Right ventricle myocardium inferior (tissue), 1 donor: ENCODE data around the gene HNRNPH1. TPM values are rescaled to one million over a fixed set of nuclear protein-coding genes. Genes with fewer than 3 reads are reported as not detected.

ENCODE experiments used
- ATAC-seq: fragments of 200-7000 bp; cut with Tn5 transposase; one replicate; pipeline ENCODE4 v1.9.1; 2020; ENCODE audit warnings: mild to moderate bottlenecking, moderate library complexity
- DNase-seq: peaks from one replicate; pipeline ENCODE4 v3.0.0; 2021; ENCODE audit errors: missing footprints
- intact Hi-C: fragments of 100-400 bp; cut with DNase I; formaldehyde crosslinking; loops from one replicate; pipeline ENCODE4 v1.11.0; 2022
- total RNA-seq: library from RNA; stranded (reverse); fragmentation: NEBNext Ultra II Directional; extraction: Animal tissue kit (Norgen Biotek cat#: 25700); gene quantifications from one replicate; pipeline ENCODE4 v1.2.1, GENCODE V29; 2021
- donor health status: DM: no; HTN: yes; CAD: no; lungs with severe emphysema.

Gene HNRNPH1
- total RNA-seq, 1 donor from 2014 or later: 218 TPM

DNA sequence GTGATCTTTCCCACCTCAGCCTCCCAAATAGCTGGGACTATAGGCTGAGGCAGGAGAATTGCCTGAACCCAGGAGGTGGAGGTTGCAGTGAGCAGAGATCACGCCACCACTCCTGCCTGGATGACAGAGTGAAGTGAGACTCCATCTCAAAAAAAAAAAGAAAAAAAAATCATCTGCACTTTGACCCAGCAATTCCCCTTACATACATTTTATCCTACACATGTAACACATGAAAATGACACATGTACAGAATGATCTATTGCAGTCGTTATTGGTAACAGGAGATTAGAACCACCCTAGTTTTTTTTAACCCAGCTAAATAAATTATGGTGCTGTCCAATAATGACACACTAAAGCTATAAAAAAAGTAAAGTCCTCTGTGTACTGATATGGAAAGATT lies 58.9 kb downstream of the HNRNPH1 start:
- ATAC-seq: no peak
- intact Hi-C loops: no loop called here

More for the DNA sequence above, 58.9 kb downstream of the HNRNPH1 start:
- no peak for DNase-seq

Other genes starting within 250 kb of the HNRNPH1 start
- gene RUFY1, start 73.1 kb downstream of the HNRNPH1 start, total RNA-seq: 20.9 TPM
- not detected for gene CBY3, start 57.4 kb upstream of the HNRNPH1 start, total RNA-seq
- gene CANX, start 75.3 kb upstream of the HNRNPH1 start, total RNA-seq: 504 TPM
- gene MAML1, start 109.2 kb upstream of the HNRNPH1 start, total RNA-seq: 11.1 TPM
- 10.3 TPM for gene LTC4S, start 170.3 kb upstream of the HNRNPH1 start, total RNA-seq
- gene MGAT4B, start 183.2 kb upstream of the HNRNPH1 start, total RNA-seq: 98.9 TPM
- gene SQSTM1, start 197.2 kb upstream of the HNRNPH1 start, total RNA-seq: 407 TPM
- gene MRNIP, start 235.1 kb upstream of the HNRNPH1 start, total RNA-seq: 12.2 TPM